ENCODE data around the gene SLC8A1.

SLC8A1 gene

GRCh38 chr2:40380041-40380440, 71.8 kb downstream of the SLC8A1 start:
- H3K4me3 ChIP-seq (ENCODE audit: low read depth in 1 of 2, low read length in 2 of 2), result no peak overlapping the region
- no peaks in the 10 kb centered on the region for H3K27me3 ChIP-seq (ENCODE audit: low read depth, low read length)
- H3K36me3 ChIP-seq (ENCODE audit: control insufficient read depth in 1 of 2, insufficient read depth in 2 of 2, low read length in 2 of 2), result no peaks in the 10 kb centered on the region
- H3K9me3 ChIP-seq (ENCODE audit: control insufficient read depth in 1 of 2, low read length in 2 of 2), result no peaks in the 10 kb centered on the region
- H3K27ac ChIP-seq (ENCODE audit: low read length), result no peak overlapping the region
- peaks cover 0 to under 1% of the 10 kb centered on the region in 2 donors for H3K4me1 ChIP-seq (ENCODE audit: control insufficient read depth in 1 of 2, insufficient read depth in 2 of 2, low read length in 2 of 2)

DNA sequence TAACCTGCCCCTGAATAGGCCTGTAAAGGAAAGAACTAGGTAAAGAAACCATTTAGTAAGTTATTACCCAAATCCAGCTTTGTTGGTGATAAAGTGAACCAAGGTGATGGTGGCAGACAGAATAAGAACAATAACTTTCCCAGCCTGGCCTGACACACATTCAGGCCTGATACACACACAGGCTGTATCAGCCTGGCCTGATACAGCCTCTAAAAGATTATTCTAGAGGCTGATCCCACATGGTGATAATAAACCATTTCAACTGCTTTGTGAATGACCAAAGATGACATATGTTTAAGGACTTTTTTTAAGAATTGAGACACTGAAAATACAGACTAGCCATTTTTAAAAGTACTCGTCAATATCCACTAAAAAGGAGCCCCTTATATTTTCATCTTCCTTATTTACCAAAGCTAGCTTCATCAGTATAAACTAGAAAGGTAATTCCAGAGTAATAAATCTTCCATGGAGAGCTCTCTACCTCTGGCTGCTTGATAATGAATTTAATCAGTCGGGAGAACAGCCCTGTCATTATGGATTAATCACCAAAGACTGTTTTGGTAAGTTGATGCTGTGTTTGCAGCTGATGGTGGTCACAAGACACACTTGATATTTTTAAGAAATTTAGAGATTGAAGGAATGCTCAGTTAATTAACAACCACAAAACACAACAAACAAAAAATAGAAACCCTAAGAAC, 77.2 kb downstream of the SLC8A1 start:
- H3K4me3 ChIP-seq (ENCODE audit: low read depth in 1 of 2, low read length in 2 of 2), result no peak overlapping the region
- no peaks in the 10 kb centered on the region for H3K9me3 ChIP-seq (ENCODE audit: control insufficient read depth in 1 of 2, low read length in 2 of 2)
- no peaks in the 10 kb centered on the region for H3K27me3 ChIP-seq (ENCODE audit: low read depth, low read length)
- no peak overlapping the region for H3K27ac ChIP-seq (ENCODE audit: low read length)
- no peaks in the 10 kb centered on the region for H3K36me3 ChIP-seq (ENCODE audit: control insufficient read depth in 1 of 2, insufficient read depth in 2 of 2, low read length in 2 of 2)
- peaks cover 0 to 30% of the 10 kb centered on the region in 2 donors for H3K4me1 ChIP-seq (ENCODE audit: control insufficient read depth in 1 of 2, insufficient read depth in 2 of 2, low read length in 2 of 2)

DNA sequence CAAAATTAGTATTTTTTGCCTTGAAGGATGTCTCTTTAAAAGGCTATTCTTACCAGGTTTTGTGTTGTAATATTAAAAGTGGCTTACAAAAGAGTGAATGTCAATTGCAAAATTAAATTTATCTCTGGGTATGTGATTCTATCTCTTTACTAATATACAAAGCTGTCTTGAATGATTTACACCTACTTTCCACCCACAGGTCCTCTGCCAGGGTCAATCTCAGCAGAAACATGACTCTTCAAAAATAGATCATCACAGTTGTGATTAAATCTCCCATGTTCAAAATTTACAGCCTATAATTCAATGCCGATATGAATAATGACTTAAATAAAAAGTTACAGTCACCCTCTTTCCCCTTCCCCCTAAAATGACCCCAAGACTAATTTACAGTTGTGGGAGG, 78.8 kb downstream of the SLC8A1 start:
- H3K4me1 ChIP-seq (ENCODE audit: control insufficient read depth in 1 of 2, insufficient read depth in 2 of 2, low read length in 2 of 2), result peaks cover 0 to 30% of the 10 kb centered on the region in 2 donors
- no peaks in the 10 kb centered on the region for H3K27me3 ChIP-seq (ENCODE audit: low read depth, low read length)
- no peaks in the 10 kb centered on the region for H3K9me3 ChIP-seq (ENCODE audit: control insufficient read depth in 1 of 2, low read length in 2 of 2)
- H3K4me3 ChIP-seq (ENCODE audit: low read depth in 1 of 2, low read length in 2 of 2), result no peak overlapping the region
- H3K36me3 ChIP-seq (ENCODE audit: control insufficient read depth in 1 of 2, insufficient read depth in 2 of 2, low read length in 2 of 2), result no peaks in the 10 kb centered on the region
- no peak overlapping the region for H3K27ac ChIP-seq (ENCODE audit: low read length)

GRCh38 chr2:40372283-40372985, 79.5 kb downstream of the SLC8A1 start:
- Histone ChIP-seq H3K9me3 (ENCODE audit: control insufficient read depth in 1 of 2, low read length in 2 of 2) (no peaks in the 10 kb centered on the region), H3K27me3 (ENCODE audit: low read depth, low read length) (no peaks in the 10 kb centered on the region), H3K27ac (ENCODE audit: low read length) (peak overlapping the region; percentile 67), H3K4me3 (ENCODE audit: low read depth in 1 of 2, low read length in 2 of 2) (no peak overlapping the region), H3K36me3 (ENCODE audit: control insufficient read depth in 1 of 2, insufficient read depth in 2 of 2, low read length in 2 of 2) (no peaks in the 10 kb centered on the region), H3K4me1 (ENCODE audit: control insufficient read depth in 1 of 2, insufficient read depth in 2 of 2, low read length in 2 of 2) (peaks cover 0 to 30% of the 10 kb centered on the region in 2 donors)

DNA sequence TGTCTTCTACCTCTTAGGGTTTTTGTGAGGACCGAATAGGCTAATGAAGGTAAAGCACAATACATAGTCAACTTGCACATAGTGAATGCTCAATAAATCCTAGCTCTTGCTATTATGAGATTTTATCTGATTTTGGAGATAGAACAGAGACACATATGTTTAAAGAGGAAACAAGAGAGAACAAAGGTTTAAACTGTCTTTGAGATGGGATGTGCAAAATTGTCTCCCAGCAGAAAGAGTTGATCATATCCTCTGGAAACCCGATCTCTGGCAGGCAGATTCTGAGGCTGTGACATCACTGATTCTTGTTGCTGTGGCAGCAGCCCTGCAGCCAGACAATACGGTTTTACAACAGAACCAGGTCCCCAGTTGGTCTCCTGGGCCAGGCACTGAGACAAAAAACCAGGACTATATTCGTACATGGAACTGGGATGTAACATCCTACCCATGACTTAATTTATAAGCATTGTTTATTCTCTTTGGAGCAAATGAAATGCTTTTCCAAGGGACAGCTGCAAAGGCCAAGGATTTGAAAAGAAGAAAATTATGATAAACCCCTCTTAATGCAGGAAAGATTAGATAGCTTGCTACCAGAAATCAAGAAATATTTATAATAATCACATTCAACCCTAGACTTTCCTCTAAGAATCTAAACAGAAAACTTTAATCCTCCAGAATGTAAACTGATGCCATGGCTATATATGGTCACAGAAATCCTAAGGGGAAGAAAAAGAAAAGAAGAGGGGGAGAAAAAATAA, 80.2 kb downstream of the SLC8A1 start:
- H3K36me3 ChIP-seq (ENCODE audit: control insufficient read depth in 1 of 2, insufficient read depth in 2 of 2, low read length in 2 of 2), result no peaks in the 10 kb centered on the region
- H3K4me1 ChIP-seq (ENCODE audit: control insufficient read depth in 1 of 2, insufficient read depth in 2 of 2, low read length in 2 of 2), result peaks cover 0 to 30% of the 10 kb centered on the region in 2 donors
- no peaks in the 10 kb centered on the region for H3K9me3 ChIP-seq (ENCODE audit: control insufficient read depth in 1 of 2, low read length in 2 of 2)
- peak overlapping the region; percentile 67 for H3K27ac ChIP-seq (ENCODE audit: low read length)
- H3K27me3 ChIP-seq (ENCODE audit: low read depth, low read length), result no peaks in the 10 kb centered on the region
- no peak overlapping the region for H3K4me3 ChIP-seq (ENCODE audit: low read depth in 1 of 2, low read length in 2 of 2)

DNA sequence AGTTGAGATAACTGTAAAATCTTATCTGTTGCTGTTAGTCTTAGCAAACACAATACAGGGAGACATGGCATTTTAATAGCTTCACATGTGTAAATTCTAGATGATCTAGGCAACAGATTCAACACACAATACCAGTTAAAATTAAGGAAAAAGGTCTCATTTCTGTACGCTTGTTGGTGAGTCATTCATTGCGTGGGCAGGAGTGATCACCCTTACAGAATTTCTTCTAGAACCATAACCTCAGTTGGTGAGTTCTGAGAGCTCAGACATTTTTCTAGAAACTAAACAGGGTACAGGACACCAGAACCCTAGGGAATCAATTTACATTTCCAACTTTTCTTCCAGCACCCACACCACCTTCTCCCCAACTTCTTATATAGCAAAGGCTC, 81.9 kb downstream of the SLC8A1 start:
- Histone ChIP-seq H3K4me3 (ENCODE audit: low read depth in 1 of 2, low read length in 2 of 2) (no peak overlapping the region), H3K9me3 (ENCODE audit: control insufficient read depth in 1 of 2, low read length in 2 of 2) (no peaks in the 10 kb centered on the region), H3K4me1 (ENCODE audit: control insufficient read depth in 1 of 2, insufficient read depth in 2 of 2, low read length in 2 of 2) (peaks cover 0 to 30% of the 10 kb centered on the region in 2 donors), H3K27ac (ENCODE audit: low read length) (no peak overlapping the region), H3K36me3 (ENCODE audit: control insufficient read depth in 1 of 2, insufficient read depth in 2 of 2, low read length in 2 of 2) (no peaks in the 10 kb centered on the region), H3K27me3 (ENCODE audit: low read depth, low read length) (no peaks in the 10 kb centered on the region)

DNA sequence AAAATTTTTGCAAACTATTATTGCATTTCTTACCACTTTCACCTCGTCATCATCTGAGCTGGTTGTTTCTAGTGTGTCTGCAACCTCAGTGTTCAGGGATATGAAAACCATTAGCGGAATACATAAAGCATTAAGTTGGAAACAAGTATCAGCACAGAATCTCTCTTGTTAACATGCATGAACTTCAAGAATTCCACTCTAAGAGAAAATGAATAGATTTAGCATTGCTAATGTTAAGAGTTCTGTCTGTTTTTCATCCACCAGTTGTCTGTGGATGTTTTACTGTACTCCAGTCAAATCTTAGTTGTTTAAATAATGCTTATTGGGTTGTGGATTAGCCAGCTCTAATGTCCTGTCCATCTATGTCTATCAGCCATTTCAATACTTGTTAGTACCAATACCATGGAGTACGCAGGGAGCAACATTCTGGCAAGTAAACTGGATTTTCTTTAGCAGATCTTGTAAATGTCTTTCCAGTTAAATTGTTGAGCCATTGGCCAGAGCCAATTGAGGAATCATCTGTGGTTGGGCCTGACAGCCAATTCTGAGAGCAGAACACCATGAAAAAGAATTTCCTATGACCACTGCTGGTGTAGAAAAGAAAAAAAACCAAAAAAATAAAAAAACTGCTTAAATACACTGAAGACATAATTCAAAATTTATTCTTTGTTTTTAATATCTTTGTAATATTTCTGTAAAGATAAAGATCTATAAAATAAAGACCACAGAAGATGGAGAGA, 82.5 kb downstream of the SLC8A1 start:
- Histone ChIP-seq H3K36me3 (ENCODE audit: control insufficient read depth in 1 of 2, insufficient read depth in 2 of 2, low read length in 2 of 2) (no peaks in the 10 kb centered on the region), H3K4me1 (ENCODE audit: control insufficient read depth in 1 of 2, insufficient read depth in 2 of 2, low read length in 2 of 2) (peaks cover 0 to 30% of the 10 kb centered on the region in 2 donors), H3K27me3 (ENCODE audit: low read depth, low read length) (no peaks in the 10 kb centered on the region), H3K27ac (ENCODE audit: low read length) (no peak overlapping the region), H3K4me3 (ENCODE audit: low read depth in 1 of 2, low read length in 2 of 2) (no peak overlapping the region), H3K9me3 (ENCODE audit: control insufficient read depth in 1 of 2, low read length in 2 of 2) (no peaks in the 10 kb centered on the region)

- no peaks in the 10 kb centered on the region for H3K36me3 ChIP-seq (ENCODE audit: control insufficient read depth in 1 of 2, insufficient read depth in 2 of 2, low read length in 2 of 2)
- H3K27ac ChIP-seq (ENCODE audit: low read length), result no peak overlapping the region
- H3K4me1 ChIP-seq (ENCODE audit: control insufficient read depth in 1 of 2, insufficient read depth in 2 of 2, low read length in 2 of 2), result peaks cover 7 to 18% of the 10 kb centered on the region in 2 donors
- no peaks in the 10 kb centered on the region for H3K9me3 ChIP-seq (ENCODE audit: control insufficient read depth in 1 of 2, low read length in 2 of 2)
- no peak overlapping the region for H3K4me3 ChIP-seq (ENCODE audit: low read depth in 1 of 2, low read length in 2 of 2)
- no peaks in the 10 kb centered on the region for H3K27me3 ChIP-seq (ENCODE audit: low read depth, low read length)
Observed at GRCh38 chr2:40367652-40368051, 84.2 kb downstream of the SLC8A1 start.

- no peak overlapping the region for H3K4me3 ChIP-seq (ENCODE audit: low read depth in 1 of 2, low read length in 2 of 2)
- no peaks in the 10 kb centered on the region for H3K9me3 ChIP-seq (ENCODE audit: control insufficient read depth in 1 of 2, low read length in 2 of 2)
- H3K4me1 ChIP-seq (ENCODE audit: control insufficient read depth in 1 of 2, insufficient read depth in 2 of 2, low read length in 2 of 2), result peaks cover 7 to 12% of the 10 kb centered on the region in 2 donors
- no peaks in the 10 kb centered on the region for H3K27me3 ChIP-seq (ENCODE audit: low read depth, low read length)
- no peaks in the 10 kb centered on the region for H3K36me3 ChIP-seq (ENCODE audit: control insufficient read depth in 1 of 2, insufficient read depth in 2 of 2, low read length in 2 of 2)
- H3K27ac ChIP-seq (ENCODE audit: low read length), result no peak overlapping the region
Observed at GRCh38 chr2:40367032-40367431, 84.9 kb downstream of the SLC8A1 start.

DNA sequence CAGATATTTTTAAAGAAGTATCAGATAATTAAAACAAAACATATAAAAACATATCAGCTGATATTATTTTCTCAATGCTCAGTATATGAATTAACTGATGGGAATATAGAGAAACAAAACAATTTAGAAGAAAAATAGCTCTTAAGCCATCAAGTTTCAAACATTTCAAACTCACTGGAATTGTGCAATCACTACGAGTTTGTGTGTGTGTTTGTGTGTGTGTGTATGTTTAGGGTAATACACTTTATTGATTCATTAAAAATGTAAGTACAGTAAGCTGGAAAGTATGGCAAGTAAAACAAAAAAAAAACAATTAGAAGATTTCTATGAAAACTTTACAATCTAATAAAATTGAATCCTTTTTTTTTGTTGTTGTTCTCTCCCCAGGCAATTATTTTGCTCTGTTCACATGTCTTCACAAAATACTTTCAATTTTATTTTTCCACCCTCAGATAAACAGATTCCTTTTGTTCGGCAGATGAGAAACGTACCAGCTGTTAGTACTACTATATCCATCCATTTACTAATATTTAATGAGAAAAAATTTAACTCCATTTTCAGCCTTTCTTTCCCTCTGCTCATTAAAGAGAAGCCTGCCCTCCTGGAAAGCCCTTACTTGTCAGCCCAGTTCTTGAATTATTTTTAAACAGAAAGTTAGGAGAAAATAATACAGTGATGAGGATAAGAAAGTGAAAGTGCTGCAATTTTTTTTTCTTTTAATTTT, 87.6 kb downstream of the SLC8A1 start:
- Histone ChIP-seq H3K27ac (ENCODE audit: low read length) (peak overlapping the region; percentile 50), H3K4me3 (ENCODE audit: low read depth in 1 of 2, low read length in 2 of 2) (peak overlapping the region; percentile 31 to 43)

More for the DNA sequence above, 87.6 kb downstream of the SLC8A1 start:
- no peaks in the 10 kb centered on the region for H3K36me3 ChIP-seq (ENCODE audit: control insufficient read depth in 1 of 2, insufficient read depth in 2 of 2, low read length in 2 of 2)
- peaks cover 4 to 7% of the 10 kb centered on the region in 2 donors for H3K4me1 ChIP-seq (ENCODE audit: control insufficient read depth in 1 of 2, insufficient read depth in 2 of 2, low read length in 2 of 2)
- no peaks in the 10 kb centered on the region for H3K9me3 ChIP-seq (ENCODE audit: control insufficient read depth in 1 of 2, low read length in 2 of 2)
- H3K27me3 ChIP-seq (ENCODE audit: low read depth, low read length), result no peaks in the 10 kb centered on the region

Data from muscle layer of duodenum (tissue), 2 donors.